ENCODE data around the gene EIF4H. TPM values are rescaled to one million over a fixed set of nuclear protein-coding genes. Genes with fewer than 3 reads are reported as not detected.

The EIF4H gene
- total RNA-seq, 4 donors from 2014 or later = 194 to 261 (median 249) TPM

GRCh38 chr7:74233655-74234285 is 59.6 kb downstream of the EIF4H start:
- no peak for DNase-seq
- WGBS, 2 donors = 86 to 89% methylated on average over 13 of the region's 13 CpGs
- Histone ChIP-seq H3K27me3 (no peaks in the 10 kb centered on the region), H3K36me3 (peaks cover 12 to 98% (median 15%) of the 10 kb centered on the region in 3 donors), H3K27ac (no peak overlapping the region), H3K4me3 (no peak overlapping the region), H3K4me1 (peaks cover 0 to 9% (median 0%) of the 10 kb centered on the region in 3 donors), H3K9me3 (no peaks in the 10 kb centered on the region)
- TF ChIP-seq POLR2A (IDR thresholded peaks at IDR 0.05) (no peak), CTCF (IDR thresholded peaks at IDR 0.05) (no peak)
- intact Hi-C loops (cut with DNase I) = no loop called here

- H3K9me3 ChIP-seq = no peaks in the 10 kb centered on the region
- H3K27ac ChIP-seq = peak overlapping the region in 2 of 4 donors; percentile 11 to 46
- DNase-seq = no peak
- peaks cover 0 to 9% (median 0%) of the 10 kb centered on the region in 3 donors for H3K4me1 ChIP-seq
- no peak overlapping the region for H3K4me3 ChIP-seq
- 71 to 82% methylated on average over 6 to 7 of the region's 8 CpGs for WGBS, 2 donors
- intact Hi-C loops (cut with DNase I) = no loop called here
- TF ChIP-seq POLR2A (IDR thresholded peaks at IDR 0.05) = no peak
- no peak for TF ChIP-seq CTCF (IDR thresholded peaks at IDR 0.05)
- peaks cover 15 to 99% (median 27%) of the 10 kb centered on the region in 3 donors for H3K36me3 ChIP-seq
- no peaks in the 10 kb centered on the region for H3K27me3 ChIP-seq
Measured at GRCh38 chr7:74235518-74236268, 61.5 kb downstream of the EIF4H start.

- Histone ChIP-seq H3K4me1 (peaks cover 0 to 9% (median 0%) of the 10 kb centered on the region in 3 donors), H3K9me3 (no peaks in the 10 kb centered on the region), H3K36me3 (peaks cover 15 to 99% (median 30%) of the 10 kb centered on the region in 3 donors), H3K27me3 (no peaks in the 10 kb centered on the region), H3K4me3 (no peak overlapping the region), H3K27ac (peak overlapping the region in 3 of 4 donors; percentile 11 to 46 (median 34))
- TF ChIP-seq POLR2A (IDR thresholded peaks at IDR 0.05) (no peak), CTCF (IDR thresholded peaks at IDR 0.05) (no peak)
- 71 to 90% methylated on average over 3 of the region's 3 CpGs for WGBS, 2 donors
- no peak for DNase-seq
- intact Hi-C loops (cut with DNase I) = no loop called here
Measured at GRCh38 chr7:74236284-74236683, 62.1 kb downstream of the EIF4H start.

GRCh38 chr7:74240482-74240881 is 66.3 kb downstream of the EIF4H start:
- no peak overlapping the region for H3K4me3 ChIP-seq
- peaks cover 0 to 9% (median 0%) of the 10 kb centered on the region in 3 donors for H3K4me1 ChIP-seq
- TF ChIP-seq CTCF (IDR thresholded peaks at IDR 0.05) = no peak
- no peak for TF ChIP-seq POLR2A (IDR thresholded peaks at IDR 0.05)
- DNase-seq = no peak
- no peak overlapping the region for H3K27ac ChIP-seq
- whole genome bisulfite sequencing, 2 donors = 72 to 78% methylated on average over 3 to 4 of the region's 4 CpGs
- no peaks in the 10 kb centered on the region for H3K9me3 ChIP-seq
- intact Hi-C loops (cut with DNase I) = no loop called here
- H3K27me3 ChIP-seq = no peaks in the 10 kb centered on the region
- peaks cover 12 to 100% (median 40%) of the 10 kb centered on the region in 3 donors for H3K36me3 ChIP-seq

GRCh38 chr7:74242122-74242443 is 67.9 kb downstream of the EIF4H start:
- Histone ChIP-seq H3K36me3 (peaks cover 5 to 100% (median 38%) of the 10 kb centered on the region in 3 donors), H3K9me3 (no peaks in the 10 kb centered on the region), H3K27ac (no peak overlapping the region), H3K4me1 (no peaks in the 10 kb centered on the region), H3K4me3 (no peak overlapping the region), H3K27me3 (no peaks in the 10 kb centered on the region)
- intact Hi-C loops (cut with DNase I) = no loop called here
- TF ChIP-seq POLR2A (IDR thresholded peaks at IDR 0.05) (no peak), CTCF (IDR thresholded peaks at IDR 0.05) (no peak)
- no peak for DNase-seq
- 70 to 92% methylated on average over 6 of the region's 6 CpGs for WGBS, 2 donors
